Measurements from ENCODE around the gene SLC7A10. TPM values are rescaled to one million over a fixed set of nuclear protein-coding genes. Genes with fewer than 3 reads are reported as not detected.
A peak's percentile ranks its signal among the peaks of the same experiment; 100 is the strongest.

SLC7A10 gene
- polyA plus RNA-seq, 1 of the 3 experiments (the other 2 are of a cell fraction): 0.02 TPM

DNA sequence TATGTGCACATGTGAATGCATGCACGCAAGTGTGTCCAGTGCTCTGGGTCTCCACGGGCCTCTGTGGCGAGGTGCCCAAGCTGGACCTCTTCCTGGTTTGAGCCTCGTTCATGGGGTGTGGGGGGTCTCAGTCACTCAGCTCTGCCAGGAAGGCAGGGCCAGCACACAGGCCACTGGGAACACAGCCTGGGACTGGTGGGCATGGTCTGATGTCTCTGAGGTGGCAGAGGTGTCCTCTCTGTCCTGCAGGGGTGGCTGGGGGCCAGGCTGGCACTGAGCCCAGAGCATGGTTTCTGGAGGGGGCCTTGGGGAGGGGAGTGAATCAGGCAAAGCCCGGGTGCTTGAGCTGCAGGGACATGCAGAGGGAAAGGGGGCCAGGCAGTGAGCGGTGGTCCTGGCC, 22.1 kb downstream of the SLC7A10 start (continued):
- TF ChIP-seq CTCF (IDR thresholded peaks at IDR 0.05): no peak
- TF ChIP-seq ELF1 (IDR thresholded peaks at IDR 0.05): no peak
- TF ChIP-seq EZH2phosphoT487 (IDR thresholded peaks at IDR 0.05; ENCODE audit: borderline replicate concordance, low read depth): no peak

GRCh38 chr19:33202546-33203507, 22.8 kb downstream of the SLC7A10 start:
- ChIA-PET POLR2A (no interaction called here), CTCF (interaction anchor here (1.6 to 2.8 kb wide), 2 partner anchors 19 to 203 kb away, joined by 4 to 12 read pairs; no protein-coding TSS in a partner anchor)
- Histone ChIP-seq H3K27ac (ENCODE audit: low read depth in 2 of 2, low read length in 1 of 2) (no peak overlapping the region), H4K20me1 (ENCODE audit: insufficient read depth) (no peaks in the 10 kb centered on the region), H3K9me3 (no peaks in the 10 kb centered on the region), H3F3A (replicated peaks; ENCODE audit: insufficient read depth) (no peaks in the 10 kb centered on the region), H3K4me2 (no peak overlapping the region), H3K4me1 (ENCODE audit: control insufficient read depth in 1 of 2, insufficient read depth in 2 of 2, low read depth in 1 of 2, low read length in 1 of 2) (no peaks in the 10 kb centered on the region), H3K9me2 (no peaks in the 10 kb centered on the region), H3K4me3 (ENCODE audit: low read depth in 2 of 2, low read length in 1 of 2) (no peak overlapping the region), H3K79me2 (ENCODE audit: insufficient read depth) (no peaks in the 10 kb centered on the region), H3K27me3 (ENCODE audit: insufficient read depth) (no peaks in the 10 kb centered on the region), H3K36me3 (replicated peaks in 1 of 2; ENCODE audit: control insufficient read depth in 1 of 2, insufficient read depth in 2 of 2, low read length in 1 of 2) (peaks cover 0 to 5% of the 10 kb centered on the region in 2 experiments), H3K9ac (no peak overlapping the region), H2AFZ (ENCODE audit: low read depth) (no peak overlapping the region)
- peak; percentile 20 for DNase-seq
- no peak for TF ChIP-seq TAF1 (IDR thresholded peaks at IDR 0.05; ENCODE audit: borderline replicate concordance, low read depth, low read length)
- TF ChIP-seq RAD21 (IDR thresholded peaks at IDR 0.05; ENCODE audit: low read length): no peak
- no peak for TF ChIP-seq NRF1 (IDR thresholded peaks at IDR 0.05; ENCODE audit: low read depth, low read length)
- no peak for TF ChIP-seq CTCF (IDR thresholded peaks at IDR 0.05)
- TF ChIP-seq POLR2AphosphoS5 (IDR thresholded peaks at IDR 0.05; ENCODE audit: low read depth, low read length): no peak
- no peak for TF ChIP-seq FOXM1 (IDR thresholded peaks at IDR 0.05; ENCODE audit: low read depth)
- TF ChIP-seq EZH2phosphoT487 (IDR thresholded peaks at IDR 0.05; ENCODE audit: borderline replicate concordance, low read depth): no peak
- no peak for TF ChIP-seq YY1 (IDR thresholded peaks at IDR 0.05; ENCODE audit: low read depth)
- TF ChIP-seq SMC3 (IDR thresholded peaks at IDR 0.05; ENCODE audit: low read depth, low read length): no peak
- no peak for TF ChIP-seq FOXJ3 (CRISPR knock-in tag; IDR thresholded peaks at IDR 0.05)
- WGBS (ENCODE audit: low lambda C conversion rate): 94% methylated on average over 23 of the region's 27 CpGs

Data from SK-N-SH (cell line).